Psoas muscle (tissue), 8 donors: ENCODE measurements around the gene ASNSD1. TPM values are rescaled to one million over a fixed set of nuclear protein-coding genes. Genes with fewer than 3 reads are reported as not detected.
A peak's percentile ranks its signal among the peaks of the same experiment; 100 is the strongest.
"Not testable (repeated sequence)": the region's sequence is repeated elsewhere in the genome, so short reads cannot be mapped to it uniquely, and the experiment has no call there.

Experiments used
- ATAC-seq, 4 donors: fragments of 200-7000 bp; cut with Tn5 transposase; one replicate each; pipeline ENCODE4 v1.9.1; 2020; ENCODE audit warnings: moderate library complexity in 3 of 4, mild to moderate bottlenecking in 2 of 4
- DNase-seq, 2 donors: peaks; one replicate each; pipeline ENCODE4 v3.0.0-alpha.2; 2020
- H3K27ac ChIP-seq: fragments of 200-600 bp; one replicate; pipeline ENCODE4 v1.8.0; 2022
- H3K27me3 ChIP-seq, 3 donors: fragments of 200-600 bp in 1 of 3; one replicate each; pipeline versions ENCODE4 v1.6.1 to v1.8.0; 2013 to 2022; ENCODE audit warnings: low read length in 2 of 3, mild to moderate bottlenecking in 2 of 3, moderate library complexity in 1 of 3; ENCODE audit not compliant: insufficient read depth in 3 of 3
- H3K36me3 ChIP-seq, 2 donors: fragments of 200-600 bp in 1 of 2; one replicate each; pipeline versions ENCODE4 v1.6.1 to v1.8.0; 2013 to 2022; ENCODE audit warnings: low read depth in 1 of 2, mild to moderate bottlenecking in 1 of 2, moderate library complexity in 1 of 2; ENCODE audit not compliant: insufficient read depth in 1 of 2
- H3K4me1 ChIP-seq: fragments of 200-600 bp; one replicate; pipeline ENCODE4 v1.8.0; 2022
- H3K4me3 ChIP-seq: fragments of 200-600 bp; one replicate; pipeline ENCODE4 v1.8.0; 2022; ENCODE audit warnings: mild to moderate bottlenecking
- H3K9me3 ChIP-seq: fragments of 200-600 bp; one replicate; pipeline ENCODE4 v1.8.0; 2022
- CTCF ChIP-seq: fragments of 200-600 bp; IDR thresholded peaks from one replicate; pipeline ENCODE4 v1.8.0; 2022; ENCODE audit warnings: antibody characterized with exemption
- WGBS, 3 donors: extraction: QIAGEN DNeasy Blood & Tissue Kit; methylation state at CpG; one replicate each; pipeline versions ENCODE4 v1.1.6 to v1.1.7; 2013; 5-methylcytosine and 5-hydroxymethylcytosine counted together
- intact Hi-C, 2 donors: fragments of 100-400 bp; cut with DNase I; formaldehyde crosslinking; loops; one replicate each; pipeline versions ENCODE4 v1.11.0 to v1.14.2; 2022
- polyA plus RNA-seq, 3 donors: library from polyadenylated mRNA; stranded (reverse); fragments of 200-250 nt; gene quantifications; one replicate each; pipeline ENCODE4 v1.2.3, GENCODE V29; 2013
- total RNA-seq, 4 donors: library from RNA; stranded (reverse); fragmentation: NEBNext Ultra II Directional in 2 of 4; extraction: Animal tissue kit (Norgen Biotek cat#: 25700) in 2 of 4; gene quantifications; one replicate each; pipeline versions ENCODE4 v1.2.1 to v1.2.4, GENCODE V29; 2021 to 2023
- donor health status: healthy with polysubstance abuse.
- donor health status: DM: no; HTN: no; CAD: no; lungs with moderate emphysema.
- donor health status: Bipolar disorder and iron deficiency.
- donor health status: healthy.
- donor health status: DM: yes; HTN: yes; CAD: no.
- donor health status: DM: no; HTN: no; CAD: no.
- donor health status: DM: no; HTN: no; CAD: no.
- donor health status: DM: yes; HTN: yes; CAD: no.

ASNSD1 gene
- total and polyA plus RNA-seq, 7 donors, result 50.8 to 148 (median 66.0) TPM

GRCh38 chr2:189660803-189661147 is 484 bp upstream of the ASNSD1 start:
- Histone ChIP-seq H3K4me3 (peak overlapping the region; percentile 88), H3K27ac (peak overlapping the region; percentile 44), H3K27me3 (no peaks in the 10 kb centered on the region), H3K9me3 (no peaks in the 10 kb centered on the region), H3K36me3 (peaks cover 0 to 5% of the 10 kb centered on the region in 2 donors), H3K4me1 (peaks cover 20% of the 10 kb centered on the region)
- no peak for DNase-seq
- ATAC-seq, result no peak
- WGBS, 3 donors, result 9 to 10% (median 10%) methylated on average over 4 of the region's 4 CpGs
- no peak for TF ChIP-seq CTCF
- intact Hi-C loops, result loop anchor here (1.0 to 10.0 kb wide), 4 partner anchors 37 to 414 kb away; partner anchors contain the start of gene OSGEPL1 (in 1 of the 2)

GRCh38 chr2:189661957-189662321 is 680 bp downstream of the ASNSD1 start:
- 2 to 7% (median 3%) methylated on average over 9 of the region's 9 CpGs for WGBS, 3 donors
- intact Hi-C loops, result loop anchor here (1.0 to 10.0 kb wide), 4 partner anchors 35 to 413 kb away; partner anchors contain the start of gene OSGEPL1 (in 1 of the 2)
- TF ChIP-seq CTCF, result no peak
- Histone ChIP-seq H3K9me3 (no peaks in the 10 kb centered on the region), H3K36me3 (peaks cover 0 to 17% of the 10 kb centered on the region in 2 donors), H3K27me3 (no peaks in the 10 kb centered on the region), H3K27ac (peak overlapping the region; percentile 93), H3K4me1 (peaks cover 20% of the 10 kb centered on the region), H3K4me3 (peak overlapping the region; percentile 88)
- DNase-seq (no peak), ATAC-seq (peak in 1 of 4 donors; percentile 8)

GRCh38 chr2:189662669-189663226 is 1.5 kb downstream of the ASNSD1 start:
- no peak for ATAC-seq
- H3K36me3 ChIP-seq, result peaks cover 1 to 25% of the 10 kb centered on the region in 2 donors
- WGBS, 3 donors, result 54 to 73% (median 62%) methylated on average over 5 of the region's 5 CpGs
- no peak for TF ChIP-seq CTCF
- DNase-seq, result no peak
- H3K27ac ChIP-seq, result peak overlapping the region; percentile 93
- intact Hi-C loops, result loop anchor here (5.0 to 10.0 kb wide), 3 partner anchors 35 to 412 kb away; partner anchors contain the start of gene OSGEPL1 (in 1 of the 2)
- no peaks in the 10 kb centered on the region for H3K27me3 ChIP-seq
- H3K4me3 ChIP-seq, result peak overlapping the region; percentile 88
- peaks cover 20% of the 10 kb centered on the region for H3K4me1 ChIP-seq
- H3K9me3 ChIP-seq, result no peaks in the 10 kb centered on the region

DNA sequence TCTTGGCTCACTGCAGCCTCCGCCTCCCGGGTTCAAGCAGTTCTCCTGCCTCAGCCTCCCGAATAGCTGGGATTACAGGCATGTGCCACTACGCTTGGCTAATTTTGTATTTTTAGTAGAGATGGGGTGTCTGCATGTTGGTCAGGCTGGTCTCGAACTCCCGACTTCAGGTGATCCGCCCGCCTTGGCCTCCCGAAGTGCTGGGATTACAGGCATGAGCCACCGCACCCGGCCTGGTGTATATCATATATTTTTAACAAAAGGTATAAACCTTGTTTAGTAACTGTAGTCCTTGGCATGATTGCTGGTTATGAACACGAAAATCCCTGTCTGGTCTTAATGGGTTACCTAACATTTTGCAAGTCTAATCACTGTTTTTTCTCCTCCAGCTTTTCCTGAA is 2.1 kb downstream of the ASNSD1 start:
- Histone ChIP-seq H3K36me3 (peaks cover 5 to 31% of the 10 kb centered on the region in 2 donors), H3K4me3 (peak overlapping the region; percentile 88), H3K4me1 (peaks cover 20% of the 10 kb centered on the region)
- intact Hi-C loops, result loop anchor here (5.0 to 10.0 kb wide), 3 partner anchors 34 to 411 kb away; partner anchors contain the start of gene OSGEPL1 (in 1 of the 2)
- H3K9me3 ChIP-seq, H3K27ac ChIP-seq, DNase-seq, H3K27me3 ChIP-seq, ATAC-seq: not testable (repeated sequence)
- WGBS, 3 donors, result 90 to 96% (median 94%) methylated on average over 12 of the region's 12 CpGs

DNA sequence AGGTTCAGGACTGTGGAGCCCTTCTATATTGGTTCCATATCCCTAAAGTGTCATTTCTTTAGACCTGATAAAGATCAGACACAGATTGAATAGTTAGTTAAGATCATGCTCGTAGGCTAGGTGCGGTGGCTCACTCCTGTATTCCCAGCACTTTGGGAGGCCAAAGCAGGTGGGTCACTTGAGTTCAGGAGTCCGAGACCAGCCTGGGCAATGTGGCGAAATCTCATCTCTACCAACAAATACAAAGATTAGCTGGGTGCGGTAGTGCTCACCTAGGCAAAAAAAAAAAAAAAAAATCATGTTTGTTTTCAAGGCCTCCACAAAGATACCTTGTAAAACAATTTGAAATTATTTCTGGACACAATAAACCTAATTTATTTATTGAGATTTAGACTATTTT is 8.7 kb downstream of the ASNSD1 start:
- Histone ChIP-seq H3K4me3 (no peak overlapping the region), H3K27ac (no peak overlapping the region), H3K27me3 (no peaks in the 10 kb centered on the region), H3K36me3 (peaks cover 7 to 73% of the 10 kb centered on the region in 2 donors), H3K9me3 (no peaks in the 10 kb centered on the region), H3K4me1 (peaks cover 6% of the 10 kb centered on the region)
- DNase-seq, result no peak
- no peak for ATAC-seq
- 97 to 99% (median 98%) methylated on average over 5 of the region's 5 CpGs for WGBS, 3 donors
- intact Hi-C loops, result loop anchor here (10.0 kb wide), 2 partner anchors 95 to 405 kb away; partner anchors contain the start of gene OSGEPL1 (in 1 of the 2)
- no peak for TF ChIP-seq CTCF
